ENCODE measurements around the gene COPS8. TPM values are rescaled to one million over a fixed set of nuclear protein-coding genes. Genes with fewer than 3 reads are reported as not detected.

The COPS8 gene
- total RNA-seq, 1 experiment from 2014 or later, result 316 TPM

GRCh38 chr2:237130562-237131421, 45.1 kb downstream of the COPS8 start:
- DNase-seq (ENCODE audit: low read depth), result no peak

- peak; percentile 26 for DNase-seq (ENCODE audit: low read depth)
Observed at GRCh38 chr2:237131749-237132533, 46.3 kb downstream of the COPS8 start.

- peak; percentile 42 for DNase-seq (ENCODE audit: low read depth)
Observed at GRCh38 chr2:237132799-237133198, 47.1 kb downstream of the COPS8 start.

GRCh38 chr2:237134321-237135230, 48.9 kb downstream of the COPS8 start:
- DNase-seq (ENCODE audit: low read depth), result peak; percentile 13

GRCh38 chr2:237136824-237137223, 51.1 kb downstream of the COPS8 start:
- no peak for DNase-seq (ENCODE audit: low read depth)

GRCh38 chr2:237137626-237138323, 52.1 kb downstream of the COPS8 start:
- DNase-seq (ENCODE audit: low read depth), result no peak

GRCh38 chr2:237139123-237139675, 53.5 kb downstream of the COPS8 start:
- DNase-seq (ENCODE audit: low read depth), result no peak

GRCh38 chr2:237140689-237141285, 55.1 kb downstream of the COPS8 start:
- no peak for DNase-seq (ENCODE audit: low read depth)

GRCh38 chr2:237141571-237142051, 55.9 kb downstream of the COPS8 start:
- peak; percentile 99 for DNase-seq (ENCODE audit: low read depth)

GRCh38 chr2:237143118-237143517, 57.4 kb downstream of the COPS8 start:
- DNase-seq (ENCODE audit: low read depth), result no peak

GRCh38 chr2:237143676-237144440, 58.2 kb downstream of the COPS8 start:
- peak; percentile 20 for DNase-seq (ENCODE audit: low read depth)

- DNase-seq (ENCODE audit: low read depth), result no peak
Observed at GRCh38 chr2:237144516-237144915, 58.8 kb downstream of the COPS8 start.

GRCh38 chr2:237147317-237147716, 61.6 kb downstream of the COPS8 start:
- peak; percentile 21 for DNase-seq (ENCODE audit: low read depth)

- DNase-seq (ENCODE audit: low read depth), result no peak
Observed at GRCh38 chr2:237148624-237149023, 62.9 kb downstream of the COPS8 start.

GRCh38 chr2:237149425-237149824, 63.7 kb downstream of the COPS8 start:
- DNase-seq (ENCODE audit: low read depth), result peak; percentile 15

Data from RPMI7951 (cell line).